ENCODE results near the gene CIDEA.

Gene CIDEA

DNA sequence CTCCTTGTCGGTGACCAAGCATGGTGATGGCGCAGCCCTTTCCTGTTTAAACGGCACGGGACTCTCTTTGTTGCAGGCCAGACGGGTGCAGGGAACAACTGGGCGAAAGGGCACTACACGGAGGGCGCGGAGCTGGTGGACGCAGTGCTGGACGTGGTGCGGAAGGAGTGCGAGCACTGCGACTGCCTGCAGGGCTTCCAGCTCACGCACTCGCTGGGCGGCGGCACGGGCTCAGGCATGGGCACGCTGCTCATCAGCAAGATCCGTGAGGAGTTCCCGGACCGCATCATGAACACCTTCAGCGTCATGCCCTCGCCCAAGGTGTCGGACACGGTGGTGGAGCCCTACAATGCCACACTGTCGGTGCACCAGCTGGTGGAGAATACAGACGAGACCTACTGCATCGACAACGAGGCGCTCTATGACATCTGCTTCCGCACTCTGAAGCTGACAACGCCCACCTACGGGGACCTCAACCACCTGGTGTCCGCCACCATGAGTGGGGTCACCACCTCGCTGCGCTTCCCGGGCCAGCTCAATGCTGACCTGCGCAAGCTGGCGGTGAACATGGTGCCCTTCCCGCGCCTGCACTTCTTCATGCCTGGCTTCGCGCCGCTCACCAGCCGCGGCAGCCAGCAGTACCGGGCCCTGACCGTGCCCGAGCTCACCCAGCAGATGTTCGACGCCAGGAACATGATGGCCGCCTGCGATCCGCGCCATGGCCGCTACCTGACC, 71.0 kb downstream of the CIDEA start:
- DNase-seq, result no peak

DNA sequence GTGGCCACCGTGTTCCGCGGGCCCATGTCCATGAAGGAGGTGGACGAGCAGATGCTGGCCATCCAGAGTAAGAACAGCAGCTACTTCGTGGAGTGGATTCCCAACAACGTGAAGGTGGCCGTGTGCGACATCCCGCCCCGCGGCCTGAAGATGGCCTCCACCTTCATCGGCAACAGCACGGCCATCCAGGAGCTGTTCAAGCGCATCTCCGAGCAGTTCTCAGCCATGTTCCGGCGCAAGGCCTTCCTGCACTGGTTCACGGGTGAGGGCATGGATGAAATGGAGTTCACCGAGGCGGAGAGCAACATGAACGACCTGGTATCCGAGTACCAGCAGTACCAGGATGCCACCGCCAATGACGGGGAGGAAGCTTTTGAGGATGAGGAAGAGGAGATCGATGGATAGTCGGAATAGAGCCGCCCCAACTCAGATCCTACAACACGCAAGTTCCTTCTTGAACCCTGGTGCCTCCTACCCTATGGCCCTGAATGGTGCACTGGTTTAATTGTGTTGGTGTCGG, 71.6 kb downstream of the CIDEA start:
- DNase-seq, result no peak

DNA sequence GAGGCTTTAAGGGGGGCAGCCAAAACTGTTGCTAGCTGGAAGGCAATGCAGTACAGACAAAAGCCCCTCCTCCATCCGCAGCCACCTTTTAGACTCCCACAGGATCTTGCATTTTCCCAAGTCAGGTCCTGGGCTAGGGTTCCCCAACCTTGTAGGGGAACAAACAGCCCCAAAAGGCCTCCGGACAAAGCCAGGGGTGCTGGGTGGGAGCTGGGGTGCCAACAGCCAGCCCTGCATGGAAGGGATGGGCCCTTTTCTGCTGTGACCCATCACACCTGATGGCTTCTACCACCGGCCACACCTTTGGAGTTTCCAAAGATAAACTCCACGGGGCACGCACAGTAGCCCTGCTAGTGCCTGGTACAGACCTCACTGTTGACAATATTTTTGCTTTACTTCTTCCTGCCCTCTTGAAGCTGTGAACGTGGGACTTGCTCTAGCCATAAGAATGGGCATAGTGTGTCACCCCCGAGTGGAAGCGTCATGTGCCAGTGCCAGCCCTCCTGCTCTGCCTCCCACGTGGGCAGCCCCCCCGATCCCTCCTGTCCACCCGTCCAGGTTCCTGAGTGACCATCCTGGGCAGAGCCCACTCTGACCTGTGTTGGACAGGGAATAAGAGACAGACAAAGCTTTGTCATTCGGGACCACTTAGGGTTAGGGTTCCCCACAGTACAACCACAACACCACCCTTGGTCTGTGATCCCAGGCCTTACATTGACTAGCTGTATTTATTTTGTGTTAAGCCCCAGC, 72.7 kb downstream of the CIDEA start:
- DNase-seq, result no peak
